Smooth muscle cell (in vitro differentiated cells): Measurements from ENCODE around the gene AK6. TPM values are rescaled to one million over a fixed set of nuclear protein-coding genes. Genes with fewer than 3 reads are reported as not detected.

ENCODE experiments used
- DNase-seq: peaks from one replicate; lab custom pipeline; 2025; ENCODE audit not compliant: unreplicated experiment; lab: John Stamatoyannopoulos, UW
- H2AFZ ChIP-seq: fragments of 200-600 bp; sonication (generic); 2 replicates; pipeline ENCODE4 v1.6.0; 2016; ENCODE audit warnings: antibody characterized with exemption, low read depth, mild to moderate bottlenecking
- H3F3A ChIP-seq: fragments of 200-600 bp; sonication (generic); 2 replicates; pipeline ENCODE4 v1.6.0; 2017; ENCODE audit warnings: antibody characterized with exemption, low read depth
- H3K27ac ChIP-seq: fragments of 200-600 bp; sonication (generic); 2 replicates; pipeline ENCODE4 v1.5.1; 2016; ENCODE audit warnings: low read depth, mild to moderate bottlenecking
- H3K27me3 ChIP-seq: fragments of 200-600 bp; sonication (generic); 2 replicates; pipeline ENCODE4 v1.6.1; 2016; ENCODE audit warnings: low read depth, mild to moderate bottlenecking
- H3K36me3 ChIP-seq: fragments of 200-600 bp; sonication (generic); 2 replicates; pipeline ENCODE4 v1.5.1; 2016; ENCODE audit warnings: low read depth
- H3K4me1 ChIP-seq: fragments of 200-600 bp; sonication (generic); 2 replicates; pipeline ENCODE4 v1.5.1; 2016; ENCODE audit warnings: low read depth
- H3K4me2 ChIP-seq: fragments of 200-600 bp; sonication (generic); 2 replicates; pipeline ENCODE4 v1.6.0; 2016; ENCODE audit warnings: mild to moderate bottlenecking
- H3K4me3 ChIP-seq: fragments of 200-600 bp; sonication (generic); 2 replicates; pipeline ENCODE4 v1.5.1; 2016; ENCODE audit warnings: mild to moderate bottlenecking
- H3K79me2 ChIP-seq: fragments of 200-600 bp; sonication (generic); 2 replicates; pipeline ENCODE4 v1.6.0; 2016; ENCODE audit warnings: low read depth, mild to moderate bottlenecking
- H3K9ac ChIP-seq: fragments of 200-600 bp; sonication (generic); 2 replicates; pipeline ENCODE4 v1.6.0; 2016; ENCODE audit warnings: low read depth
- H3K9me3 ChIP-seq: fragments of 200-600 bp; sonication (generic); replicated peaks from 2 replicates; pipeline ENCODE4 v1.5.1; 2016; ENCODE audit warnings: low read depth
- H4K20me1 ChIP-seq: fragments of 200-600 bp; sonication (generic); 2 replicates; pipeline ENCODE4 v1.6.0; 2016; ENCODE audit warnings: low read depth
- WGBS: methylation state at CpG from one replicate; pipeline ENCODE4 v1.1.7; 2016; ENCODE audit warnings: low lambda C conversion rate; 5-methylcytosine and 5-hydroxymethylcytosine counted together
- polyA plus RNA-seq: library from polyadenylated mRNA; unstranded; fragments of >200 nt; fragmentation: Nextera tagmentation; extraction: Ambion mirVana; gene quantifications from 2 replicates; pipeline ENCODE4 v1.2.1, GENCODE V29; 2016
- total RNA-seq: library from RNA; depleted of rRNA; stranded (reverse); fragments of >200 nt; gene quantifications from 2 replicates; pipeline ENCODE4 v1.2.3, GENCODE V29; 2014
- TF ChIP-seq, protein P1 (sequence below): fragments of 200-600 bp; sonication (generic); IDR thresholded peaks from 2 replicates; pipeline ENCODE4 v1.5.1; 2017; ENCODE audit warnings: borderline replicate concordance, mild to moderate bottlenecking, antibody characterized with exemption; ENCODE audit not compliant: insufficient read depth, poor library complexity, severe bottlenecking

Gene AK6
- total and polyA plus RNA-seq, 2 experiments from 2014 or later = 48.7 to 95.1 TPM

DNA sequence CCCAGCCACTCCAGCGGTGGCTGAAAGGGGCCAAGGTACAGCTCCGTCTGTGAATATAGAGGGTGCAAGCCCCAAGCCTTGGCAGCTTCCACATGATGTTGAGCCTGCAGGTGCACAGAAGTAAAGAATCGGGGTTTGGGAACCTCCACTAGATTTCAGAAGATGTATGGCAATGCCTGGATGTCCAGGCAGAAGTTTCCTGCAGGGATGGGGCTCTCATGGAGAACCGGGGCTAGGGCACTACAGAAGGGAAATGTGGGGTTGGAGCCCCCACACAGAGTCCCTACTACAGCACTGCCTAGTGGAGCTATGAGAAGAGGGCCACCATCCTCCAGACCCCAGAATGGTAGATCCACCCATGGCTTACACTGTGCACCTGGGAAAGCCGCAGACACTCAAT, 59.9 kb downstream of the AK6 start:
- no peak overlapping the region for H3K4me2 ChIP-seq
- no peaks in the 10 kb centered on the region for H3K4me1 ChIP-seq
- no peak overlapping the region for H3K27ac ChIP-seq
- H2AFZ ChIP-seq = no peak overlapping the region
- no peak overlapping the region for H3K4me3 ChIP-seq
- no peaks in the 10 kb centered on the region for H3K36me3 ChIP-seq
- no peak overlapping the region for H3K9ac ChIP-seq
- no peaks in the 10 kb centered on the region for H4K20me1 ChIP-seq
- H3K9me3 ChIP-seq = no peaks in the 10 kb centered on the region
- 98% methylated on average over 5 of the region's 5 CpGs for WGBS
- no peaks in the 10 kb centered on the region for H3K27me3 ChIP-seq
- H3K79me2 ChIP-seq = no peaks in the 10 kb centered on the region
- DNase-seq = no peak
- TF ChIP-seq, protein P1, sequence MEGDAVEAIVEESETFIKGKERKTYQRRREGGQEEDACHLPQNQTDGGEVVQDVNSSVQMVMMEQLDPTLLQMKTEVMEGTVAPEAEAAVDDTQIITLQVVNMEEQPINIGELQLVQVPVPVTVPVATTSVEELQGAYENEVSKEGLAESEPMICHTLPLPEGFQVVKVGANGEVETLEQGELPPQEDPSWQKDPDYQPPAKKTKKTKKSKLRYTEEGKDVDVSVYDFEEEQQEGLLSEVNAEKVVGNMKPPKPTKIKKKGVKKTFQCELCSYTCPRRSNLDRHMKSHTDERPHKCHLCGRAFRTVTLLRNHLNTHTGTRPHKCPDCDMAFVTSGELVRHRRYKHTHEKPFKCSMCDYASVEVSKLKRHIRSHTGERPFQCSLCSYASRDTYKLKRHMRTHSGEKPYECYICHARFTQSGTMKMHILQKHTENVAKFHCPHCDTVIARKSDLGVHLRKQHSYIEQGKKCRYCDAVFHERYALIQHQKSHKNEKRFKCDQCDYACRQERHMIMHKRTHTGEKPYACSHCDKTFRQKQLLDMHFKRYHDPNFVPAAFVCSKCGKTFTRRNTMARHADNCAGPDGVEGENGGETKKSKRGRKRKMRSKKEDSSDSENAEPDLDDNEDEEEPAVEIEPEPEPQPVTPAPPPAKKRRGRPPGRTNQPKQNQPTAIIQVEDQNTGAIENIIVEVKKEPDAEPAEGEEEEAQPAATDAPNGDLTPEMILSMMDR = no peak
- no peaks in the 10 kb centered on the region for H3F3A ChIP-seq

DNA sequence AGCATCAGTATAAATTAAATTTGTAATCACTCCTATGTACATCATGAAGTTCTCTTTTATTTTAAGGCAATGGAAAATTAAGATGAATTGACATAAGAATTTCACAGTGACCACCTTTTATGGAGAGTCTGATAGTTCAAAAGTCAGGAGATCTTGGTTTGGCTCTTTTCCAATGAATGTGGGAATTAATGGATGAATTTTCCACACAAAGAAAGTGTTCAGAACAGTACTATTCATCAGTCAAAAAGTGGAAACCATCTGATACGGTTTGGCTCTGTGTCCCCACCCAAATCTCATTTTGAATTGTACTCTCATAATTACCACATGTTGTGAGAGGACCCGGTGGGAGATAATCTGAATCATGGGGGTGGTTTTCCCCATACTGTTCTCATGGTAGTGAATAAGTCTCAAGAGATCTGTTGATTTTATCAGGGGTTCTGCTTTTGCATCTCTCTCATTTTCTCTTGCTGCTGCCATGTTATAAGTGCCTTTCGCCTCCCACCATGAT, 61.2 kb downstream of the AK6 start:
- H3K27me3 ChIP-seq = no peaks in the 10 kb centered on the region
- H3K27ac ChIP-seq = no peak overlapping the region
- TF ChIP-seq, protein P1 = no peak
- no peaks in the 10 kb centered on the region for H3K9me3 ChIP-seq
- H3K4me1 ChIP-seq = no peaks in the 10 kb centered on the region
- H3K9ac ChIP-seq = no peak overlapping the region
- H3K4me3 ChIP-seq = no peak overlapping the region
- no peaks in the 10 kb centered on the region for H3F3A ChIP-seq
- H3K4me2 ChIP-seq = no peak overlapping the region
- DNase-seq = no peak
- H4K20me1 ChIP-seq = no peaks in the 10 kb centered on the region
- no peaks in the 10 kb centered on the region for H3K36me3 ChIP-seq
- 76% methylated on average over 3 of the region's 3 CpGs for WGBS
- H3K79me2 ChIP-seq = no peaks in the 10 kb centered on the region
- H2AFZ ChIP-seq = no peak overlapping the region

DNA sequence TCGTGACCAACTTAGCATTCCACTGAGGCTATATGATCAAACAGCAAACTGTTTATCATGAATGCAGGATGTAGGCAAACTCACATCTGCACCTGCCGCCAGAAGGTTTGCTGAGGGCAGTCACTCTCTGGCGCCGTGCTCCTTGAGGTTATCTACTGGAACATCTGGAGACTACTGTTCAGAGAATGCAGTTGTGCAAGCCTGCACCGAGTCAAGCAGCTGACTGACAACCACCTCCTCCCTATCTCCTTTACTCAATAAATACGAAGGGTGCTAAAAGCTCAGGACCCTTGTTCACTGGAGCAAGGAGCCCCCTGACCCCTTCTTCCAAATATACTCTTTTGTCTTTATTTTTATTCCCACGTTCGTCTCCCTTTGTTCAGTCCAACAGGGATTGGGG, 63.8 kb downstream of the AK6 start:
- no peak overlapping the region for H2AFZ ChIP-seq
- WGBS = 84% methylated on average over 8 of the region's 8 CpGs
- TF ChIP-seq, protein P1 = no peak

More for the DNA sequence above, 63.8 kb downstream of the AK6 start:
- Histone ChIP-seq H3K27ac (no peak overlapping the region), H3K9me3 (no peaks in the 10 kb centered on the region), H3K36me3 (no peaks in the 10 kb centered on the region), H3K27me3 (no peaks in the 10 kb centered on the region), H3K4me1 (no peaks in the 10 kb centered on the region), H3F3A (no peaks in the 10 kb centered on the region), H3K4me3 (no peak overlapping the region), H3K4me2 (no peak overlapping the region), H3K9ac (no peak overlapping the region), H4K20me1 (no peaks in the 10 kb centered on the region), H3K79me2 (no peaks in the 10 kb centered on the region)
- DNase-seq = no peak

Other genes starting within 250 kb of the AK6 start
- 28.5 and 35.7 TPM in 2 replicates for gene CCNB1, start 202.4 kb downstream of the AK6 start, total RNA-seq
- gene CCNB1, start 202.4 kb downstream of the AK6 start, polyA plus RNA-seq = 31.7 and 36.8 TPM in 2 replicates
- gene CENPH, start 179.9 kb downstream of the AK6 start, total RNA-seq = 13.3 and 15.5 TPM in 2 replicates
- gene CENPH, start 179.9 kb downstream of the AK6 start, polyA plus RNA-seq = 10.5 and 11.5 TPM in 2 replicates
- 43.4 and 54.4 TPM in 2 replicates for gene CDK7, start 134.6 kb downstream of the AK6 start, total RNA-seq
- 40.1 and 47.2 TPM in 2 replicates for gene CDK7, start 134.6 kb downstream of the AK6 start, polyA plus RNA-seq
- gene CCDC125, start 36.7 kb downstream of the AK6 start, total RNA-seq = 0.09 and 0.18 TPM in 2 replicates
- 0.15 TPM in 1 of 2 replicates, not detected in the other for gene CCDC125, start 36.7 kb downstream of the AK6 start, polyA plus RNA-seq
- gene TAF9, start within 50 bp of the AK6 start, total RNA-seq = 68.2 and 74.4 TPM in 2 replicates
- 67.2 and 76.9 TPM in 2 replicates for gene TAF9, start within 50 bp of the AK6 start, polyA plus RNA-seq
- 21.2 and 23.9 TPM in 2 replicates for gene RAD17, start 298 bp upstream of the AK6 start, total RNA-seq
- gene RAD17, start 298 bp upstream of the AK6 start, polyA plus RNA-seq = 16.2 and 21.9 TPM in 2 replicates
- gene MARVELD2, start 45.6 kb upstream of the AK6 start, total RNA-seq = 6.1 and 8.3 TPM in 2 replicates
- gene MARVELD2, start 45.6 kb upstream of the AK6 start, polyA plus RNA-seq = 1.4 and 11.0 TPM in 2 replicates
- 9.0 and 10.4 TPM in 2 replicates for gene OCLN, start 123.3 kb upstream of the AK6 start, total RNA-seq
- 0.94 and 4.1 TPM in 2 replicates for gene OCLN, start 123.3 kb upstream of the AK6 start, polyA plus RNA-seq
- 34.5 and 53.1 TPM in 2 replicates for gene GTF2H2C, start 190.7 kb upstream of the AK6 start, total RNA-seq
- gene GTF2H2C, start 190.7 kb upstream of the AK6 start, polyA plus RNA-seq = 21.9 and 24.5 TPM in 2 replicates